ENCODE data around the gene ATP9A.
"Not testable (repeated sequence)": the region's sequence is repeated elsewhere in the genome, so short reads cannot be mapped to it uniquely, and the experiment has no call there.

The ATP9A gene

DNA sequence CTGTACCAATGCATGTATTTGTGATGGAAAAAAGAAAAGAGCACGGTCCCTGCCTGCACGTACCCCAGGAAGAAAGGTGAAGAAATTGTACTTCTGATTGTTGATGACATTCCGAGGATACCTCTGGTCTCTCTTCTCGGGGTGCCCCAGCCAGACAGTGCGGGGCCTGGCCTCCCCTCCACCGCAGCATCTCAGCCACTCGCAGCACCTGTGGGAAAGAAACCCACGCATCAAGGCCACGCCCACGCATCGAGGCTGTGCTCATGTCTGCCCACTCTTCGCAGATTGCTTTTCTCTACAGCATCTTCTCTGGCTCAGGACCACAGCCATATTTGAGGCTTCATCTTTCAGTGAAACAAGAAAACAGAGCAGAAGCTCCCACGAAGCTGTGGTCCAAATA lies 38.4 kb downstream of the ATP9A start:
- DNase-seq (ENCODE audit: low read depth in 2 of 2), result no peak

DNA sequence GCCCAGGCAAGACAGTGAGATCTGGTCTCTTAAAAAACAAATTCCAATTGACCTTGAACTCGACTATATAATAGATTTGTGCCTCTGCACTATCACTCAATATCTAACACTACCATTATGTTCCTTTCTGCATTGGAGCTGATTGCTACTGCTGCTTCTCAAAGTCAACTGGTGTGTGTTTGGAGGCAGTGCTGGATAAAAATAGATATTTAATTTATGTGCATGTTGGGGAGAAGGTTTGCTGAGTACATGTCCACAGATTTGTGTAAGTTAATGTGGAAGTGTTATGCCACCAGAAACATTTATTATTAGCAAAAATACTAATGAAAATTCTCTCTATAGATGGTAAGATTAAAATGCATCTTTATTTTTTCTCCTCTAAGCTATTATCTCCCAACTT lies 39.5 kb downstream of the ATP9A start:
- no peak for DNase-seq (ENCODE audit: low read depth in 2 of 2)

DNA sequence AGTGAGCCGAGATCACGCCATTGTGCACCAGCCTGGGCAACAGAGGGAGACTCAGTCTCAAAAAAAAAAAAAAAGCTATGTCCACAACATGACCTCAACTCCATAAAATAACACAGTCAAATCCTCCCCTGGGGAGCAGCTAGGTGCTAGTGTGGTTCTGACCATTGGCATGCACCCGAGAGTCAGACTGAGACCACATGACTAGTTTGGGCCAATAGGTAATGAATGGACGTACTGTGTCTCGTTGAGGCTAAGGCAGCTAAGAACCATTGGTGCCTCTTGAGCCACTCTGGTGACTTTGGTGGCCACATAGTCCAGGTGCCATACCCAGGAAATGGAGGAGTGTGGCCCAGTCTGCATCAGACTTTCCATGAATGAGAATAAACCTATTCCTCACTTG lies 40.3 kb downstream of the ATP9A start:
- no peak for DNase-seq (ENCODE audit: low read depth in 2 of 2)

DNA sequence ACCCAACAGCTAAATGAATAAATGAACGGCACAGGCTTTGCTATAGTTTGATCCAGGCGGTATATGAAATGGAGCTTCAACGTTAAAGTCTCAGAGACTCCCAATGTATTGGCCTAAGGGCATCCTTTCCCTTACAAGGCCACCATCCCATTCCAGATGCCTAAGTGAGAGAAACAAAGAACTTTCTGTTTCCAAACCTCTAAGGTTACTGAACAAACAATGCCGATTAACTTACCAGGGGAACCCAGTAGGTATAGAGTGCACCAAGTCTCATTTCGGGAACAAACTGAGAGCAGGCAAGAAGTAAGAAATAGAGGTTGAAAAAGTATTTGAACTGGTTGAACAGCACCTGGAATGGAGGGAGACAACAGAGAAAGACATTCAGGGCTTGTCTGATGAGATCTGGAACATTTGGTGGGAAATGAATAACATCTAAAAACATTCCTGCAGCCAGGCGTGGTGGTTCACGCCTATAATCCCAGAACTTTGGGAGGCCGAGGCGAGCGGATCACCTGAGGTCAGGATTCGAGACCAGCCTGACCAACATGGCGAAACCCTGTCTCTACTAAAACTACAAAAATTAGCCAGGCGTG lies 42.5 kb downstream of the ATP9A start:
- DNase-seq (ENCODE audit: low read depth in 2 of 2), result no peak

DNA sequence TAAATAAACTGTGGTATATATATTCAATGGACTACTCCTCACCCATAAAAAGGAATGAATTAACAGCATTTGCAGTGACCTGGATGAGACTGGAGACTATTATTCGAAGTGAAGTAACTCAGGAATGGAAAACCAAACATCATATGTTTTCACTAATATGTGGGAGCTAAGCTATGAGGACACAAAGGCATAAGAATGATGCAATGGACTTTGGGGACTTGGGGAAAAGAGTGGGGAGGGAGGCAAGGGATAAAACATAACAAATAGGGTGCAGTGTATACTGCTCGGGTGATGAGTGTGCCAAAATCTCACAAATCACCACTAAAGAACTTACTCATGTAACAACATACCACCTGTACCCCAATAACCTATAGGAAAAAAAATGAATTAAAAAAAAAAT lies 45.2 kb downstream of the ATP9A start:
- not testable (repeated sequence) for DNase-seq (ENCODE audit: low read depth in 2 of 2)

DNA sequence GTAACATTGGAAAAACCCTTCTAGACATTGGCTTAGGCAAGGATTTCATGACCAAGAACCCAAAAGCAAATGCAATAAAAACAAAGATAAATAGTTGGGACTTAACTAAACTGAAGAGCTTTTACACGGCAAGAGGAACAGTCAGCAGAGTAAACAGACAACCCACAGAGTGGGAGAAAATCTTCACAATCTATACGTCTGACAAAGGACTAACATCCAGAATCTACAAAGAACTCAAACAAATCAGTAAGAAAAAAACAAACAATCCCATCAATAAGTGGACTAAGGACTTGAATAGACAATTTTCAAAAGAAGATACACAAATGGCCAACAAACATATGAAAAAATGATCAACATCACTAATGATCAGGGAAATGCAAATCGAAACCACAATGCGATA lies 45.9 kb downstream of the ATP9A start:
- DNase-seq (ENCODE audit: low read depth in 2 of 2), result not testable (repeated sequence)

DNA sequence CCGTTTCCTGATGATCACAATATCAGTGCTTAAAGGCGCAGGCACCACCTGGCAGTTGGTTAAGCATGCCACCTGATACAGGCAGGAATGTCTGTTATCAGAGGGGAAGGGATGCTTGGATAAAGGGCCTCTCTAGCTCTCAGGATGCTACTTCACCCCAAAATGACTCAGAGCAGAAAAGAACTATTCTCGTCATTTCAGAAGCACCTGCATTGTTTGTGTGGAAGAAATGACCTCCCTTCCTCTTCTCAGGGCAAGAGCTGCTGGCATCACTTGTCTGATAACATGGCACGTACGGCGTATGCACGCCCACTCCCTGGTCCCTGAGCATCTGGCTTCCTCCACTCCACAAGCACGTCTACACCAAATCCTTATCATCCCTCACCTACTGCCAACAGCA lies 47.3 kb downstream of the ATP9A start:
- DNase-seq (ENCODE audit: low read depth in 2 of 2), result no peak

DNA sequence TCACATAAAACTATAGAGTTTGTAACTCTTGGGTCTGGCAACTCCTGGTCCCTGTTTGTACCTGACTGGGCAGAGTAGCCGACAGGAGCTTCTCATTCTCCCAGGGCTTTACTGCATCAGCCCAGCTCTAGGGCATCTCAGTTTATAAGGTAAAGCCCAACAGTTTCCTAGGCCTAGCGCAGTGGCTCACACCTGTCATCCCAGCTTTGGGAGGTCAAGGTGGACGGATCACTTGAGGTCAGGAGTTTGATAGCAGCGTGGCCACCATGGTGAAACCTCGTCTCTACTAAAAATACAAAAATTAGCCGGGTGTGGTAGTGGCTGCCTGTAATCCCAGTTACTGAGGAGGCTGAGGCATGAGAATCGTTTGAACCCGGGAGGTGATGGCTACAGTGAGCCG lies 47.8 kb downstream of the ATP9A start:
- no peak for DNase-seq (ENCODE audit: low read depth in 2 of 2)

DNA sequence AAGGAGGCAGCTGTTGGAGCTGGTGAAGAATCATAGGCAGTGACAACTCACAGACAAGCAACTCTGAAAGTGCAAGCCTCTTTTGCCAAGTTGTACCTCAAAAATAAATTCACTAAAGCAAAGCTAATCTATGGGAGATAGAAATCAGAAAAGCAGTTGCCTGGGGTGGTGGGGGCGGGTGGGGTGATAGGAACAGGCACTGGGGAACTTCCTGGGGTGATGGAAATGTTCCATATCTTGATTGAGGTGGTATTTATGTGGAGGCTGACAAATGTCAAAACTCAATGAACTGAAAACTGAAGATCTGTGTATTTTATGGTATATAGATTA lies 52.4 kb downstream of the ATP9A start:
- no peak for DNase-seq (ENCODE audit: low read depth in 2 of 2)

DNA sequence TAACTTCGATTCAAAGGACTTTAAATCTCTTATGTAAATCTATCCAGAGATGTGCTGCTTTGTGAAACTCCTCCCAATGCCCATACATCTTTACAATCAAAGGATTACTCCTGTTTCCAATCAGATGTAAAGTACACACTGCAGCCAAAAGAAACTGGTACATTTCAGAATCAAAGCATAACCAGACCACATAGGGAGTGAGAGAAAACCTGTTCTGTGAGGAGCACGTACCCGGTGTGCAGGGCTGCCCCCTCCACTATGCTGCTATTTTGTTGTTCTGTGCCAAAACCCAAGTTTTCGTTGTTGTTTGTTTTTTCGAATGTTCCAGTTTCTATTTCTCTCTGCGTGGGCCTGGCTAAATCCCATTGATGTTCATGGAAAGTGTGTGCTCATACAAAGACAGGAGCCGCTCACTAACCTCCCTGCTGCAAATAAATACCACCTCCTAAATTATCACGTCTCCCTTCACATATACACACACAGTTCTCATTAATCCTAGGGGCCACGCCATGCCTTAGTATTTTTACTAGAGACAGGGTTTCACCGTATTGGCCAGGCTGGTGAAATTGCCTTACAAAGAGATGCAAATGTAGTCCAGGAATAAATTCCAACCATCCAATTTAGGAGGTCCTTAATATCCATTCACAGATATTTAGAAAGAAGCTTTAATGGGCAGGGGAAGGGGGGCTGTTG lies 52.9 kb downstream of the ATP9A start:
- no peak for DNase-seq (ENCODE audit: low read depth in 2 of 2)

DNA sequence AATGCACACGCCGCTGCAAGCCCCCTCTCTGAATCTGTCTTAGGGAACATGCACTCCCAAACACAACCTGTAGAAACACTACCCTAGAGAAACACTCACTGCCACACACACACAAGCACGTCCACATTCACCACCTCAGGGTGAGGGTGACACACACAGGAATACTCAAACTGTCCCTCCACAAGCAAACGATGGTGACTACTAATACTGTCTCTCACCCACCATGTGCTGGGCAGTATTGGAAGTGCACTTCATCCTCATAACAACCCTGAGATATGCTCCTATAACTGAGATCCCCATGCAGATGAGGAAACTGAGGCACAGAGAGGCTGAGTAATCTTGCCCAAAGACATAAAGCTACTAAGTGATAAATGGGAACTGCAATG lies 55.0 kb downstream of the ATP9A start:
- no peak for DNase-seq (ENCODE audit: low read depth in 2 of 2)

DNA sequence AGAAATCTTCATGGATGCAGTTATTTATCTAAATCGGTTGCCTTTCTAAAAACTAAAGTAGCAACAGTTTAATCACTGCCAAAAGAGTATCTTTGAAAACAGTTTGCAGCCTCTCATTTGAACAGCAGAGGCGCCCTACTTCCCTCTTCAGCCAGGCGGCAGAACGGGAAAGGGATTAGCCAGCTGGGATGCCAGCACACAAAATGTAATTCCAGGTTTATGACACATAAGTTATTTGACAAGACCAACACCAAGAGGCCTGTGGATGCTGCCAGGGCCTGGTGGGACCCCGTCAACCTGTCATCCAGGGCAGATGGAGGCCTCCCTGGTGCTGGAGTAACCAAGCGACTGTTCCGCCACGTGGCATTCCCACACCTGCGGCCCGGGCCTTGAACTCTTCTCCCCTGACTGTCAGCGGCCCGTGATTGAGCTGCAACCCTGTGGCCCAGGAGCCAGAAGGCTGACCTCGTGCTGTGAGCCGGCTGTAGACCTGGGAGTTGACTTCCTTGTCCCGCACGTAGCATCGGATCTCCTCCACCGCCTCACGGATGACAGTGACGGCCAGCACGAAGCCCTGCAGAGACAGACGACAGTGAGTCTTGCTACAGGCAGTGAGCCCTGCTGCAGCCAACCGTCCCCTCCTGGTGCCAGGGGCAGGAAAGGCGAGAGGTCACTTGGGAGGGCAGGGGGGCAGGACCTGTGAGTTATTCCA lies 55.5 kb downstream of the ATP9A start:
- no peak for DNase-seq (ENCODE audit: low read depth in 2 of 2)

DNA sequence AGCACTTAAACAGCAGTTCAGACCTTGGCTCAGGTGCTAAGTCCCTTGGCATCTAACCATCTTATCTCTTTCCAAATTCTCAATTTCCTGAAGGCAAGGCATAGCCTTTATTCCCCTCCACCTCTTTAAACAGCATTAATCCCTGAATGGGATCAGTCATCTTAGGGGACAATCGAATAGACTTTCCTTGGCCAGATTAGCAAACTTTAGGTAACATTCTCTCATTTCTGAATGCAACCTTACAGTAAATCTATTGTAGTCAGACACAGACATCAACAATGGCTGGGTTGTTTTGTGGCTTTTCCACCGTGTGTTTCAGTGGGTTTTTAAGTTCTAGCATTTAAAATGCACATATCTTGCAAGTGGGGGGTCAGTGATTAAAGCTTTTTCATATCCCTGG lies 56.8 kb downstream of the ATP9A start:
- DNase-seq (ENCODE audit: low read depth in 2 of 2), result no peak

DNA sequence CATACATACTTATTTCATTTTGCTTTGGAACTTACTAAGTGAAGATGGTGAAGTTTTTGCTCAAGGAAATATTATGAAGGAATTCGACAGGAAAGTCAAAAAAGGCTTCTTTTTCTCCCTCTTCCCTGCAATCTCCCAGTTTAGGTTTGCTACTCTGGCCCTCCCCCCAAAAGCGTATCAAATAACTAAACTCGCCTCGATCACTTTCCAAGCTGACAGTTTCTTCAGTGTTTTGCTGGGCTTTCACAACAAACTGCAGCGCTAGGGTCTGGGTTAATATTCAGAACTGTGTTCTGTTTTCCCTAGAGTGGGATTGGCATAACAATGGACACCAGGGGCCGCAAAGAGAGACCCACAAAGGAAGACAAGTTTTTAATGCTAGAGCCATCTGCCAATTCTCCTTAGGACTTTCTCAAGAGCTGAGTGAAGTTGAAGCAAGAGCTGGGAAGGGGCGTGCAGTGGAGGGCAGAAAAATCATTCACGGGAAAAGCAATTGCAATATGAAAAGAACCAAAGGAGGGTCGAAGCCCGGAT lies 57.8 kb downstream of the ATP9A start:
- no peak for DNase-seq (ENCODE audit: low read depth in 2 of 2)

DNA sequence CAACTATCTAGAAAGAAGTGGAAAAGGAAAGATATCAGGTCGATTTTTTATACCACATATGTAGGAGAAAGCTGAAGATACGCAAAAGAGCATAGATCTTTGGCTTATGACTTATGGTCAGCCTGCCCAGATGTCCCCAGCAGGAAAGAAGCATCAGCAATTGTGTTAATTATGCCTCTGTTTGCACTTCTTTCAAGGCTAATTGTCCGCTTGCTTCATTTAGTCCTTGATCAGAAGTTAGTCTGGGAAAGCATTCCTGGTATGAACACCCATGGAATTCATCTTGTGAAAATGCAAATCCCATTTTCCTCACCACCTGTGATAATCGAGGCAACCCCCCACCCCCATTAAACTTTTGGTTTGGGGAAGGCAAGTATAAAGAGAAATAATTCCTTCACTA lies 62.8 kb downstream of the ATP9A start:
- DNase-seq (ENCODE audit: low read depth in 2 of 2), result no peak

DNA sequence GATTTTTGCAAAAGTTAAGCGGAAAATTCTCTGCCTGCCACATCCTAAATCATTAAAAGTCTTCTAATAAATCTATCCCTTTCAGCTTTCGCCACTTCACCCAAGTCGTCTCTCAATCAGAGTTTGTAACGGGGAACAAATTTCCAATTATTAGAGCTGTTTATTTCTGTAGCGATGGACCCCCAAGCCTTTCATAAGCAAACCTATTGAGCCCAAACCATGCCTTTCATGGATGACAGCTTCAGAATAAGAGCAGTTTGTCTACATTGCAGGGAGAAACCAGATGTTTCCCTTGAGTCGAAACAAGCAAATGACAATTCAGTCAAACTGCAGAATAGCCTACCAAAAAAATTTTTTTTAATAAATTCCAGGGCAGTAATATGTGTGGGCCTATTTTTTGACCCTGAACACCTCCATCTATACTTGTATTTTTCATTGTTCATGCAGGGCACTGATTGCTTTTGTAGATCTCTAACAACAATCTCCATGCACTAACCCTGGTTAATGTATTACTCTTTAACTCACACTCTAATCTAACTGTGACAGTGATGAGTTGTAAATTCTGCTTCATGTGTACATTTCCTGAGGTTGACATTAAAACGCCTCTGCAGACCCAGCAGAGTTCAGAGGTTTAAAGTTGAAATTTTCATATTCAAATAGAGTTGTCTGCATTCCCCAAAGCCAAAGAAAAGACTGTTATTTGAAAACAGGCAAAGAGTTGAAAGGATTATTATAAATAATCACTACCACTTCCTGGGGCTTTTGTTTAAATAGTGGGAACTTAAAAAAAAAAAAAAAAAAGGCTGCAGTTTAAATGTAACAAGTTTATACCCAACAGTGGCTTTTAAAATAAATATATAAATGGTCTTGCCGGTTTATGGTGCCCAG lies 64.5 kb downstream of the ATP9A start:
- DNase-seq (ENCODE audit: low read depth in 2 of 2), result no peak

DNA sequence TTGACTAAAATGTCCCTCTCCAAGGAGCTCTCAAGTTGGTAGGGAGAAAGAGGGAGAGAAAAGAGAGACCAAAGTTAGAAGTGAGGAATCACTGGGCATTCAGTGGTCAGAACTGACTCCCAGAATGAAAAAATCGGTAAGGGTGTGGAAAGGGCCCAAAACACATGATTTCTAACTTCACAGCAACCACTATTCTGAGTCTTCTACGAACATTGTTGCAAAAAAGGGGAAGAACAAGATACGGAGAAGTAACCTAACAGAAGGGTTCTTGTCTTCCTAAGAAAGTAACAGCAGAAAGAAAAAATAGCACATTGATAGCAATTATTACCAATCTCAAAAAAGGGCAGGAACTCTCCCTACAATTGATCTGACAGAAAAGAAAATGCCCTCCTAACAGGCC lies 65.6 kb downstream of the ATP9A start:
- no peak for DNase-seq (ENCODE audit: low read depth in 2 of 2)

DNA sequence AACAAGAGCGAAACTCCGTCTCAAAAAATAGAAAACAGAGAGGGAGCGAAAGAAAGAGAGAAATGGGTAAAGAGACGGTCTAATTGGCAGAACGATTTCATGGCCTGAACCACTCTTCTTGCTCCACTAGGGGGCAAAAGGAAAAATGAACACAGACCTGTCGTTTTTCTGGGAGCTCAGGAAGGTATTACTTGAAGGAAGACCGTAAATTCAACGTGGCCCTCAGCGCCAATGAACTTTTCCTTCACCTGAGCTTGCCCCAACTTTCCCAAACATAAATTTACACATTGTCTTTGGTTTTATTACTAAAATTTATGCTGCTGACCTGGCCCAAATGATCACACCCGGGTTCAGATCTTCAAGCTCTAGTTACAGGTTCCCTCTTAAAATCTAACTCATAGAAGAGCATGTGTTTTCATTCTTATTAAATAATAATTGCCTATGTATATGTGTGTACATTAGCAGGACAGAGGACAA lies 67.3 kb downstream of the ATP9A start:
- DNase-seq (ENCODE audit: low read depth in 2 of 2), result no peak

DNA sequence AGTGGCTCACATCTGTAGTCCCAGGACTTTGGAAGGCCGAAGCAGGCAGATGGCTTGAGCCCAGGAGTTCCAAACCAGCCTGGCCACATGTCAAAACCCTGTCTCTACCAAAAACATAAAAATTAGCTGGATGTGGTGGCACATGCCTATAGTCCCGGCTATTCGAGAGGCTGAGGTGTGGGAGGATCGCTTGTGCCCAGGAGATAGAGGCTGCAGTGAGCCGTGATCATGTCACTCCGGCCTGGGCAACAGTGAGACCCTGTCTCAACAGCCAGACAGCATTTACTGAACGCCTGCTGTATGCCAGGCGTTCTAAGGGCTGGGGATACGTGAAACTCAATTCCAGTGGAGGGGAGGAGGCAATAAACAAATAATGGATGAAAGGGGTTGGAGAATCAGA lies 69.9 kb downstream of the ATP9A start:
- no peak for DNase-seq (ENCODE audit: low read depth in 2 of 2)

DNA sequence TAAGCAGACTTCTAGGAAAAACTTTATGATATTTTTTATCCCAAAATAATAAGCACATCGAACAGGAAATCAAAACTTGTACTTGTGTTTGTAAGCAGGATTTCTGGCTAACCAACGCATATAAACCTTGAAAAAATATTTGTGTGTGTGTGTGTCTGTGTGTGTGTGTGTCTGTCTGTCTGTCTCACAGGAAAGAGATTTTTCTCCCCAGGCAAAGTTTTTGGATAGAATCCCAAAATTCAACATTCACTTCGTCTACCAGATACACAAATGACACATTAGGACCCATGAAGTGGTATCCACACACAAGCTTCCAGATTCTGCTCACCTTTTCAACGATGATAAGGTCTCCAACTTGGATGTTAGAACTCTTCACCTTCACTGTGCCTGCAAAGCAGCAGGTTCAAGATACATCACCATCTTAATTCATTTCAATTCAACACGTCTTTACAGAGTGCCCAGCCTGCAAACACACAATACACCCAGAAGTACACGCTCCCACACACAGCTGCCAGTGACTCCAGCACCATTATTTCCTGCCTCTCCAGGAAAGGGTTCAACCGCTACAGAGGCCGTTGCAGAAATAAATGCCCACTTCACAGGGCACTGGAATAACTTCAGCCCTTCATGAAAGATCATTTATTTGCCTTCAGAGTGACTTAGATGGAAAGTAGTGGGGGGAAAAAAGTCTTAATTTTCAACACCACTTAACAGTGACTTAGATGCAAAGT lies 70.9 kb downstream of the ATP9A start:
- no peak for DNase-seq (ENCODE audit: low read depth in 2 of 2)

DNA sequence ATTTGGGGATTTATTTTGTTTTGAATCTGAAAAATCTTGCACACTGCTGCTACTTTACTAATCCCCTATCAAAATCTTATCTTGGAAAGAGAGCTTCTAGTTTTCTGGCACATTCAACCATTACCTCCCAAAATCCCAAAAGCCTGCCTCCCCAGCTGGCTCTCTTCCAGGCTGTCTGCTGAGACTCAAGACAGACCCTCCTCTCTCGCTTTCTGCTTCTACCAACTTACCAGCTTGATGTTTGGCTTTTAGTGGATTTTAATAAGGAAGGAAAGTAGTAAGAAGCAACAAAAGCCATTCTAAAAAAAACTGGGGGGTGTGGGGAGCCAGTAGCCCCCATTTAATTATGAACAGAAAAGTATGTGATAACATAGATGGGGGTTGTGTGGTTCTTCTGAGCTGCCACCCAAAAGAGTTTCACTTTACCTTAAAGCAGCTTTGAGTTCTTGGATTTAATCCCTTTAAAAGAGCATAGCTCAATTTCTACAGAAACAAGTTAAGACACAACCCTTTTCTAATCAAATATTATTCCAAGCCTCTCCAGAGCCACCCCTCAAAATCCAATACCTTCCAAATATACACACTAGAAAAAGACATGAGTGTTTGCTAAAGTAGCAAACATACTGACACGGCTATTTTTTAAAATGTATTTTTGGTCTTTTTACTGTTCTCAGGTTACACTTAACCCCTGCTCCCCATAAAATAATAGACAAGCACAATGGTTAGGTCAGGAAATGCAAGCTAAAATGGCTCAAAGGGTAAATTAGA lies 71.7 kb downstream of the ATP9A start:
- no peak for DNase-seq (ENCODE audit: low read depth in 2 of 2)

Data from stimulated activated CD8-positive, alpha-beta memory T cell treated with anti-CD3 and anti-CD28 coated beads, Interleukin-15, amount 100 ng/mL, for 4 hours (primary cell).